ENCODE measurements around the gene LRRC26. TPM values are rescaled to one million over a fixed set of nuclear protein-coding genes. Genes with fewer than 3 reads are reported as not detected.

Gene LRRC26
- polyA plus RNA-seq, 3 donors: not detected

- Mint-ChIP-seq H3K27ac (peak overlapping the region in 2 of 7 donors; percentile 18 to 26), H3K36me3 (peaks cover 7 to 38% of the 10 kb centered on the region in 2 donors), H3K27me3 (ENCODE audit: low read depth in 3 of 3) (no peaks in the 10 kb centered on the region), H3K4me3 (no peak overlapping the region), H3K9me3 (peaks cover 0 to 2% (median 0%) of the 10 kb centered on the region in 7 donors), H3K4me1 (peaks cover 30% of the 10 kb centered on the region)
- no peak overlapping the region for H2AFZ ChIP-seq (ENCODE audit: insufficient read depth, low read depth, low read length, poor library complexity, severe bottlenecking)
- H3K79me2 ChIP-seq (ENCODE audit: insufficient read depth, low read length): peaks cover 41% of the 10 kb centered on the region
- H3K4me2 ChIP-seq (replicated peaks; ENCODE audit: extremely low read depth, low read length, poor library complexity, severe bottlenecking): no peak overlapping the region
- H3K27ac ChIP-seq (ENCODE audit: low read depth in 1 of 2, low read length in 2 of 2): peak overlapping the region in 1 of 2 donors; percentile 96
- H3K9ac ChIP-seq (ENCODE audit: insufficient read depth, low read length, poor library complexity, severe bottlenecking): no peak overlapping the region
- no peak for DNase-seq
- H3K4me3 ChIP-seq (replicated peaks in 1 of 3; ENCODE audit: low read depth in 2 of 3, low read length in 3 of 3): no peak overlapping the region
- peaks cover 28 to 36% of the 10 kb centered on the region in 2 donors for H3K4me1 ChIP-seq (ENCODE audit: control insufficient read depth in 1 of 2, insufficient read depth in 2 of 2, low read length in 2 of 2)
- no peaks in the 10 kb centered on the region for H3K9me3 ChIP-seq (replicated peaks in 1 of 2; ENCODE audit: control insufficient read depth in 1 of 2, insufficient read depth in 1 of 2, low read length in 2 of 2)
- peaks cover 25 to 28% of the 10 kb centered on the region in 2 donors for H3K36me3 ChIP-seq (replicated peaks in 1 of 2; ENCODE audit: control insufficient read depth in 1 of 2, insufficient read depth in 2 of 2, low read length in 2 of 2)
- H4K20me1 ChIP-seq (ENCODE audit: insufficient read depth, low read length): peaks cover 31% of the 10 kb centered on the region
- H3K27me3 ChIP-seq (ENCODE audit: control insufficient read depth in 2 of 2, insufficient read depth in 2 of 2, low read length in 2 of 2): no peaks in the 10 kb centered on the region
- TF ChIP-seq CTCF (IDR thresholded peaks at IDR 0.05): no peak
- intact Hi-C loops (cut with micrococcal nuclease): no loop called here
- WGBS (ENCODE audit: insufficient coverage): 83% methylated on average over 3 of the region's 3 CpGs
These were observed 21.4 kb upstream of the LRRC26 start for GRCh38 chr9:137191245-137191644.

GRCh38 chr9:137190315-137190856, 20.5 kb upstream of the LRRC26 start:
- Histone ChIP-seq H3K4me1 (ENCODE audit: control insufficient read depth in 1 of 2, insufficient read depth in 2 of 2, low read length in 2 of 2) (peaks cover 28 to 39% of the 10 kb centered on the region in 2 donors), H3K36me3 (replicated peaks in 1 of 2; ENCODE audit: control insufficient read depth in 1 of 2, insufficient read depth in 2 of 2, low read length in 2 of 2) (peaks cover 31 to 37% of the 10 kb centered on the region in 2 donors), H3K27me3 (ENCODE audit: control insufficient read depth in 2 of 2, insufficient read depth in 2 of 2, low read length in 2 of 2) (no peaks in the 10 kb centered on the region), H3K4me2 (replicated peaks; ENCODE audit: extremely low read depth, low read length, poor library complexity, severe bottlenecking) (no peak overlapping the region), H3K9me3 (replicated peaks in 1 of 2; ENCODE audit: control insufficient read depth in 1 of 2, insufficient read depth in 1 of 2, low read length in 2 of 2) (no peaks in the 10 kb centered on the region), H3K27ac (ENCODE audit: low read depth in 1 of 2, low read length in 2 of 2) (peak overlapping the region; percentile 83 to 96), H3K9ac (ENCODE audit: insufficient read depth, low read length, poor library complexity, severe bottlenecking) (peak overlapping the region; percentile 95), H2AFZ (ENCODE audit: insufficient read depth, low read depth, low read length, poor library complexity, severe bottlenecking) (no peak overlapping the region), H3K79me2 (ENCODE audit: insufficient read depth, low read length) (peaks cover 48% of the 10 kb centered on the region), H3K4me3 (replicated peaks in 1 of 3; ENCODE audit: low read depth in 2 of 3, low read length in 3 of 3) (no peak overlapping the region), H4K20me1 (ENCODE audit: insufficient read depth, low read length) (peaks cover 31% of the 10 kb centered on the region)
- intact Hi-C loops (cut with micrococcal nuclease): no loop called here
- Mint-ChIP-seq H3K4me1 (peaks cover 32% of the 10 kb centered on the region), H3K4me3 (peak overlapping the region in 1 of 2 donors; percentile 9), H3K9me3 (peaks cover 0 to 2% (median 0%) of the 10 kb centered on the region in 7 donors), H3K27ac (peak overlapping the region in 4 of 7 donors; percentile 6 to 98 (median 72)), H3K36me3 (peaks cover 14 to 46% of the 10 kb centered on the region in 2 donors), H3K27me3 (ENCODE audit: low read depth in 3 of 3) (no peaks in the 10 kb centered on the region)
- DNase-seq: no peak
- TF ChIP-seq CTCF (IDR thresholded peaks at IDR 0.05): no peak
- 89% methylated on average over 7 of the region's 9 CpGs for WGBS (ENCODE audit: insufficient coverage)
